H1 (cell line): Measurements from ENCODE around the gene FOXN1. TPM values are rescaled to one million over a fixed set of nuclear protein-coding genes. Genes with fewer than 3 reads are reported as not detected.

Source experiments
- CTCF ChIA-PET: fragments of 300-600 bp; sonication (Branson Sonifier 250); formaldehyde crosslinking; loops from one replicate; lab custom pipeline; 2021; ENCODE audit not compliant: partially characterized antibody; lab: Charles Lee
- POLR2A ChIA-PET: fragments of 300-600 bp; sonication (Branson Sonifier 250); formaldehyde crosslinking; loops from one replicate; lab custom pipeline; 2021; ENCODE audit warnings: inconsistent platforms; ENCODE audit not compliant: partially characterized antibody; lab: Charles Lee
- DNase-seq, 2 experiments: peaks; one replicate each; pipeline versions ENCODE4 v3.0.0 to v3.0.0-alpha.2; 2010 to 2022; ENCODE audit warnings: low spot score in 2 of 2, low read depth in 1 of 2, mixed read lengths in 1 of 2
- FAIRE-seq: peaks from 2 replicates; lab custom pipeline; 2011; peaks lifted over from hg19 to GRCh38; lab: Jason Lieb, UNC
- H2AFZ ChIP-seq: 2 replicates; pipeline ENCODE4 v1.8.1; 2012; ENCODE audit warnings: low read length, inconsistent platforms
- H2AK5ac ChIP-seq: 2 replicates; pipeline ENCODE4 v1.6.1; 2013; ENCODE audit warnings: low read depth, low read length
- H2BK120ac ChIP-seq: replicated peaks from 2 replicates; pipeline ENCODE3; 2013; ENCODE audit warnings: low read depth, low read length, inconsistent platforms
- H2BK12ac ChIP-seq: 2 replicates; pipeline ENCODE4 v1.6.1; 2013; ENCODE audit warnings: low read depth, low read length
- H2BK15ac ChIP-seq: 2 replicates; pipeline ENCODE4 v1.6.1; 2013; ENCODE audit warnings: low read length
- H2BK20ac ChIP-seq: 2 replicates; pipeline ENCODE4 v1.6.1; 2013; ENCODE audit warnings: low read length
- H2BK5ac ChIP-seq: 2 replicates; pipeline ENCODE4 v1.6.1; 2013; ENCODE audit warnings: low read depth, low read length
- H3K14ac ChIP-seq: 2 replicates; pipeline ENCODE4 v1.6.1; 2013; ENCODE audit warnings: inconsistent platforms; ENCODE audit not compliant: insufficient read length
- H3K18ac ChIP-seq: 2 replicates; pipeline ENCODE4 v1.6.1; 2013; ENCODE audit warnings: low read length; ENCODE audit errors: extremely low read depth
- H3K23ac ChIP-seq: 2 replicates; pipeline ENCODE4 v1.6.1; 2013; ENCODE audit warnings: inconsistent platforms; ENCODE audit not compliant: insufficient read length
- H3K23me2 ChIP-seq: 2 replicates; pipeline ENCODE4 v1.6.1; 2013; ENCODE audit warnings: low read depth, low read length
- H3K27ac ChIP-seq: 2 replicates; pipeline ENCODE4 v1.6.1; 2011; ENCODE audit warnings: low read depth, low read length, inconsistent platforms
- H3K27me3 ChIP-seq, 4 experiments: replicated peaks in 1 of 4; 1 replicate in 1 of 4; 2 replicates in 3 of 4; pipeline versions ENCODE4 v1.6.1 to v1.8.1; 2011 to 2013; ENCODE audit warnings: low read length in 3 of 4, mild to moderate bottlenecking in 3 of 4, inconsistent platforms in 2 of 4, mixed read lengths in 2 of 4, moderate library complexity in 1 of 4; ENCODE audit not compliant: control insufficient read depth in 3 of 4, insufficient read depth in 3 of 4; ENCODE audit errors: extremely low read depth in 1 of 4
- H3K36me3 ChIP-seq, 4 experiments: 2 replicates each; pipeline versions ENCODE4 v1.6.1 to v1.8.1; 2011 to 2013; ENCODE audit warnings: mild to moderate bottlenecking in 4 of 4, low read length in 3 of 4, moderate library complexity in 2 of 4, control low read depth in 1 of 4, inconsistent platforms in 1 of 4; ENCODE audit not compliant: insufficient read depth in 4 of 4, control insufficient read depth in 2 of 4
- H3K4ac ChIP-seq: replicated peaks from 2 replicates; pipeline ENCODE3; 2013; ENCODE audit warnings: low read length, low read depth, mixed read lengths, inconsistent platforms; ENCODE audit not compliant: insufficient read length
- H3K4me1 ChIP-seq, 4 experiments: replicated peaks in 1 of 4; 1 replicate in 1 of 4; 2 replicates in 3 of 4; pipeline versions ENCODE4 v1.6.1 to v1.8.1; 2011 to 2013; ENCODE audit warnings: low read length in 3 of 4, inconsistent platforms in 2 of 4, mixed read lengths in 1 of 4; ENCODE audit not compliant: insufficient read depth in 4 of 4, control insufficient read depth in 3 of 4
- H3K4me2 ChIP-seq, 2 experiments: 2 replicates each; pipeline versions ENCODE4 v1.6.1 to v1.8.1; 2011 to 2013; ENCODE audit warnings: low read depth in 2 of 2, low read length in 2 of 2, control low read depth in 1 of 2, inconsistent platforms in 1 of 2, mild to moderate bottlenecking in 1 of 2; ENCODE audit not compliant: insufficient read depth in 1 of 2
- H3K4me3 ChIP-seq, 4 experiments: fragments of 200-600, 300-600 bp in 1 of 4; sonication (generic), shearing (Covaris generic), sonication (Bioruptor Twin) in 1 of 4; 2 replicates each; pipeline versions ENCODE4 v1.5.1 to v1.8.1; 2011 to 2016; ENCODE audit warnings: low read length in 4 of 4, low read depth in 3 of 4, control low read depth in 2 of 4, inconsistent platforms in 2 of 4, mild to moderate bottlenecking in 2 of 4, mixed read lengths in 1 of 4, moderate library complexity in 1 of 4; ENCODE audit not compliant: insufficient read depth in 2 of 4; ENCODE audit errors: extremely low read depth in 1 of 4
- H3K56ac ChIP-seq: replicated peaks from 2 replicates; pipeline ENCODE3; 2013; ENCODE audit warnings: low read depth, mild to moderate bottlenecking, mixed read lengths, low read length, inconsistent platforms; ENCODE audit not compliant: insufficient read length
- H3K79me1 ChIP-seq: 2 replicates; pipeline ENCODE4 v1.6.1; 2013; ENCODE audit warnings: low read depth, low read length, control low read depth
- H3K79me2 ChIP-seq, 2 experiments: 2 replicates each; pipeline versions ENCODE4 v1.6.1 to v1.8.1; 2012 to 2013; ENCODE audit warnings: low read length in 2 of 2, mild to moderate bottlenecking in 2 of 2, inconsistent platforms in 1 of 2; ENCODE audit not compliant: insufficient read depth in 2 of 2, control insufficient read depth in 1 of 2
- H3K9ac ChIP-seq, 4 experiments: replicated peaks in 1 of 4; 1 replicate in 1 of 4; 2 replicates in 3 of 4; pipeline versions ENCODE4 v1.6.1 to v1.8.1; 2011 to 2013; ENCODE audit warnings: low read depth in 3 of 4, low read length in 3 of 4, control low read depth in 2 of 4, mild to moderate bottlenecking in 2 of 4, moderate library complexity in 2 of 4, inconsistent platforms in 1 of 4; ENCODE audit errors: extremely low read depth in 1 of 4
- H3K9me3 ChIP-seq, 2 experiments: 2 replicates each; pipeline versions ENCODE4 v1.6.1 to v1.8.1; 2012 to 2013; ENCODE audit warnings: mild to moderate bottlenecking in 2 of 2, moderate library complexity in 2 of 2, control low read depth in 1 of 2, inconsistent platforms in 1 of 2, low read depth in 1 of 2, low read length in 1 of 2, mixed read lengths in 1 of 2; ENCODE audit not compliant: insufficient read depth in 2 of 2
- H4K20me1 ChIP-seq, 2 experiments: replicated peaks in 1 of 2; 2 replicates each; pipeline versions ENCODE3 to v1.8.1; 2011 to 2013; ENCODE audit warnings: inconsistent platforms in 2 of 2, low read length in 2 of 2, mild to moderate bottlenecking in 1 of 2; ENCODE audit not compliant: insufficient read depth in 2 of 2, control insufficient read depth in 1 of 2
- H4K5ac ChIP-seq: 2 replicates; pipeline ENCODE4 v1.6.1; 2013; ENCODE audit warnings: low read length, low read depth, mixed read lengths, inconsistent platforms; ENCODE audit not compliant: insufficient read length
- H4K8ac ChIP-seq: 2 replicates; pipeline ENCODE4 v1.8.0; 2013; ENCODE audit warnings: mild to moderate bottlenecking, moderate library complexity, low read length, inconsistent platforms; ENCODE audit not compliant: insufficient read depth; ENCODE audit errors: extremely low read depth
- H4K91ac ChIP-seq: replicated peaks from 2 replicates; pipeline ENCODE3; 2013; ENCODE audit warnings: low read length, mixed read lengths, inconsistent platforms; ENCODE audit not compliant: insufficient read length
- CTBP2 ChIP-seq: IDR thresholded peaks from 2 replicates; pipeline ENCODE4 v1.7.0; 2011; ENCODE audit warnings: borderline replicate concordance, mild to moderate bottlenecking, moderate library complexity, mixed read lengths, low read length; ENCODE audit not compliant: insufficient read depth, insufficient read length
- EGR1 ChIP-seq: IDR thresholded peaks from 2 replicates; pipeline ENCODE4 v1.6.1; 2011; ENCODE audit warnings: low read depth, low read length, borderline replicate concordance
- JUN ChIP-seq: IDR thresholded peaks from 2 replicates; pipeline ENCODE4 v1.6.1; 2011; ENCODE audit warnings: low read depth, mild to moderate bottlenecking, improper control_type of control experiment, low read length
- KDM5A ChIP-seq: fragments of 200-600 bp; IDR thresholded peaks from 2 replicates; pipeline ENCODE4 v1.7.1; 2012; ENCODE audit warnings: mild to moderate bottlenecking, low read length, inconsistent platforms, mixed read lengths
- SIN3A ChIP-seq, 2 experiments: IDR thresholded peaks in 1 of 2; conservative IDR thresholded peaks in 1 of 2; 2 replicates each; pipeline ENCODE4 v1.6.1; 2011 to 2012; ENCODE audit warnings: low read length in 2 of 2, improper control_type of control experiment in 1 of 2, low read depth in 1 of 2, mild to moderate bottlenecking in 1 of 2
- SP1 ChIP-seq: IDR thresholded peaks from 2 replicates; pipeline ENCODE4 v1.6.1; 2011; ENCODE audit warnings: low read depth, low read length
- SP2 ChIP-seq: IDR thresholded peaks from 2 replicates; pipeline ENCODE4 v1.6.1; 2012; ENCODE audit warnings: mild to moderate bottlenecking, low read length, inconsistent platforms
- YY1 ChIP-seq: IDR thresholded peaks from 2 replicates; pipeline ENCODE4 v1.6.1; 2011; ENCODE audit warnings: low read depth, mild to moderate bottlenecking, low read length
- ZNF274 ChIP-seq: IDR thresholded peaks from 2 replicates; pipeline ENCODE4 v1.7.0; 2012; ENCODE audit warnings: low read length, borderline replicate concordance; ENCODE audit errors: extremely low read depth
- WGBS, 2 experiments: shearing (Covaris generic) in 1 of 2; methylation state at CpG; one replicate each; pipeline versions ENCODE4 v1.1.6 to v1.1.7; 2013 to 2015; ENCODE audit warnings: low lambda C conversion rate in 2 of 2, mixed read lengths in 2 of 2, inconsistent platforms in 1 of 2, low coverage in 1 of 2, missing lambda C conversion rate in 1 of 2; ENCODE audit not compliant: insufficient replicate concordance in 2 of 2, insufficient coverage in 1 of 2, insufficient read length in 1 of 2; ENCODE audit errors: extremely low coverage in 1 of 2, missing lambda C conversion rate in 1 of 2; 5-methylcytosine and 5-hydroxymethylcytosine counted together
- polyA plus RNA-seq, 7 experiments: library from polyadenylated mRNA; depleted of rRNA in 3 of 7; stranded (reverse) in 5 of 7; unstranded in 2 of 7; fragments of >200 nt in 5 of 7; fragments of 200-250 nt in 2 of 7; gene quantifications; 1 replicate in 5 of 7; 2 replicates in 1 of 7; 4 replicates in 1 of 7; pipeline versions ENCODE4 v1.2.1 to v1.2.3, GENCODE V29; 2011 to 2013; ENCODE audit warnings: missing spikeins in 2 of 7, mixed read lengths in 2 of 7
- total RNA-seq: library from RNA; stranded (reverse); fragmentation: NEBNext Ultra II Directional; extraction: Animal tissue kit (Norgen Biotek cat#: 25700); gene quantifications from 2 replicates; pipeline ENCODE4 v1.2.1, GENCODE V29; 2021
- TF ChIP-seq, protein P1 (sequence below): IDR thresholded peaks from 2 replicates; pipeline ENCODE4 v1.6.1; 2012; ENCODE audit warnings: inconsistent platforms
- TF ChIP-seq, protein P2 (sequence below): IDR thresholded peaks from 2 replicates; pipeline ENCODE4 v1.6.1; 2011; ENCODE audit warnings: low read length, improper control_type of control experiment

Gene FOXN1
- total and polyA plus RNA-seq, 2 of the 8 experiments (the other 6 are each of a cell fraction or from before 2014, with no cell fraction given): not detected

DNA sequence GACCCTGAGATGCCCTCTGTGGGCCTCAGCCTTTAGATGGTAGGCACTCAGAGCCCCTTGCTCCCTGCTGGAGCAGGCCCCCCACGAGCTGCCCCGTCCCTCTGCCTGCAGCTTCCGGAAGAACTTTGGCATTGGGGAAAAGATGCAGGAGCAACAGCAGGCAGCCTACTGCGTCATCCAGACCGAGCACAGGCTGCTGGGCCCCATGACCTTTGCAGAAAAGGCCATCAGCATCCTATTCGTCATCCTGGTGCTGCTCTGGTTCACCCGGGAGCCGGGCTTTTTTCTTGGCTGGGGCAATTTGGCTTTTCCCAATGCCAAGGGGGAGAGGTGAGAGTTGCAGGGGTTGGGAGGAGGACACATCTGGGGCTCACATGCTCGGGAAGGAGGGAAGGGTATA lies 12.7 kb upstream of the FOXN1 start:
- H3K4ac ChIP-seq: no peak overlapping the region
- no peaks in the 10 kb centered on the region for H3K9me3 ChIP-seq
- H3K27ac ChIP-seq: no peak overlapping the region
- H2BK12ac ChIP-seq: no peak overlapping the region
- H3K4me2 ChIP-seq: no peak overlapping the region
- H2BK20ac ChIP-seq: no peak overlapping the region
- no peak overlapping the region for H2AFZ ChIP-seq
- H4K20me1 ChIP-seq: no peaks in the 10 kb centered on the region
- peaks cover 0 to 11% (median 5%) of the 10 kb centered on the region in 4 experiments; a peak in 5 of 7 replicates for H3K4me1 ChIP-seq
- no peaks in the 10 kb centered on the region for H3K79me2 ChIP-seq
- no peak overlapping the region for H2AK5ac ChIP-seq
- H3K56ac ChIP-seq: no peak overlapping the region
- FAIRE-seq (no peak), DNase-seq (no peak)
- ChIA-PET CTCF (interaction anchor here (0.9 to 21.4 kb wide), 9 partner anchors 8 to 85 kb away, joined by 3 to 547 read pairs (median 4); no protein-coding TSS in a partner anchor), POLR2A (interaction anchor here (1.5 kb wide), 1 partner anchor 78 kb away, joined by 4 read pairs; the partner anchor contains the start of gene PIGS)
- no peaks in the 10 kb centered on the region for H3K36me3 ChIP-seq
- H2BK120ac ChIP-seq: no peak overlapping the region
- no peaks in the 10 kb centered on the region for H3K79me1 ChIP-seq
- H4K91ac ChIP-seq: no peak overlapping the region
- no peak overlapping the region for H4K5ac ChIP-seq
- no peaks in the 10 kb centered on the region for H3K27me3 ChIP-seq
- H3K14ac ChIP-seq: no peak overlapping the region
- no peak overlapping the region for H3K9ac ChIP-seq
- 79% methylated on average over 9 of the region's 9 CpGs; no CpG with 5 or more reads in 1 of the 2 experiments for WGBS, 2 experiments
- H3K23ac ChIP-seq: no peak overlapping the region
- no peak overlapping the region for H4K8ac ChIP-seq
- no peak overlapping the region for H3K18ac ChIP-seq
- no peak overlapping the region for H2BK5ac ChIP-seq
- no peak overlapping the region for H3K4me3 ChIP-seq
- no peak overlapping the region for H2BK15ac ChIP-seq
- H3K23me2 ChIP-seq: no peaks in the 10 kb centered on the region
- no peak for TF ChIP-seq JUN
- TF ChIP-seq CTBP2: no peak
- TF ChIP-seq SP1: no peak
- TF ChIP-seq, protein P1, sequence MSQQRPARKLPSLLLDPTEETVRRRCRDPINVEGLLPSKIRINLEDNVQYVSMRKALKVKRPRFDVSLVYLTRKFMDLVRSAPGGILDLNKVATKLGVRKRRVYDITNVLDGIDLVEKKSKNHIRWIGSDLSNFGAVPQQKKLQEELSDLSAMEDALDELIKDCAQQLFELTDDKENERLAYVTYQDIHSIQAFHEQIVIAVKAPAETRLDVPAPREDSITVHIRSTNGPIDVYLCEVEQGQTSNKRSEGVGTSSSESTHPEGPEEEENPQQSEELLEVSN: no peak
- TF ChIP-seq SP2: no peak
- no peak for TF ChIP-seq EGR1
- no peak for TF ChIP-seq KDM5A
- no peak for TF ChIP-seq SIN3A (conservative IDR thresholded peaks at IDR 0.05 in 1 of 2, IDR thresholded peaks at IDR 0.05 in 1 of 2; ENCODE audit: low read depth in 1 of 2, low read length in 2 of 2)
- TF ChIP-seq, protein P2, sequence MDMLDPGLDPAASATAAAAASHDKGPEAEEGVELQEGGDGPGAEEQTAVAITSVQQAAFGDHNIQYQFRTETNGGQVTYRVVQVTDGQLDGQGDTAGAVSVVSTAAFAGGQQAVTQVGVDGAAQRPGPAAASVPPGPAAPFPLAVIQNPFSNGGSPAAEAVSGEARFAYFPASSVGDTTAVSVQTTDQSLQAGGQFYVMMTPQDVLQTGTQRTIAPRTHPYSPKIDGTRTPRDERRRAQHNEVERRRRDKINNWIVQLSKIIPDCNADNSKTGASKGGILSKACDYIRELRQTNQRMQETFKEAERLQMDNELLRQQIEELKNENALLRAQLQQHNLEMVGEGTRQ: no peak
- TF ChIP-seq YY1: no peak
- TF ChIP-seq ZNF274: no peak
